Skeletal muscle tissue (tissue), 4 donors: Measurements from ENCODE around the gene SUOX. TPM values are rescaled to one million over a fixed set of nuclear protein-coding genes. Genes with fewer than 3 reads are reported as not detected.
"Not testable (repeated sequence)": the region's sequence is repeated elsewhere in the genome, so short reads cannot be mapped to it uniquely, and the experiment has no call there.

Source experiments
- H3K27ac ChIP-seq: one replicate; pipeline ENCODE4 v1.7.0; 2013; ENCODE audit warnings: mild to moderate bottlenecking, low read depth, low read length, inconsistent platforms
- H3K27me3 ChIP-seq, 3 donors: one replicate each; pipeline ENCODE4 v1.7.0; 2013; ENCODE audit warnings: low read length in 3 of 3; ENCODE audit not compliant: control insufficient read depth in 3 of 3, insufficient read depth in 3 of 3
- H3K36me3 ChIP-seq, 3 donors: one replicate each; pipeline ENCODE4 v1.7.0; 2013; ENCODE audit warnings: low read length in 3 of 3; ENCODE audit not compliant: control insufficient read depth in 3 of 3, insufficient read depth in 3 of 3
- H3K4me1 ChIP-seq, 3 donors: one replicate each; pipeline ENCODE4 v1.7.0; 2013; ENCODE audit warnings: low read length in 3 of 3, mild to moderate bottlenecking in 3 of 3; ENCODE audit not compliant: control insufficient read depth in 3 of 3, insufficient read depth in 3 of 3
- H3K4me3 ChIP-seq, 3 donors: one replicate each; pipeline ENCODE4 v1.7.0; 2013; ENCODE audit warnings: low read length in 3 of 3
- H3K9ac ChIP-seq, 3 donors: one replicate each; pipeline ENCODE4 v1.7.0; 2013; ENCODE audit warnings: low read length in 3 of 3, mild to moderate bottlenecking in 3 of 3, moderate library complexity in 2 of 3, low read depth in 1 of 3
- H3K9me3 ChIP-seq, 3 donors: one replicate each; pipeline ENCODE4 v1.7.0; 2013; ENCODE audit warnings: low read length in 3 of 3; ENCODE audit not compliant: control insufficient read depth in 3 of 3
- total RNA-seq: library from RNA; depleted of rRNA; stranded (reverse); fragments of >200 nt; gene quantifications from one replicate; pipeline ENCODE4 v1.2.3, GENCODE V29; 2014
- donor health status: Osteomylitis.

Gene SUOX
- total RNA-seq, 1 donor from 2014 or later: 7.8 TPM

GRCh38 chr12:56029666-56030293 lies 32.7 kb downstream of the SUOX start:
- H3K36me3 ChIP-seq: peaks cover 31 to 54% (median 41%) of the 10 kb centered on the region in 3 donors
- no peak overlapping the region for H3K27ac ChIP-seq
- H3K9me3 ChIP-seq: no peaks in the 10 kb centered on the region
- no peaks in the 10 kb centered on the region for H3K27me3 ChIP-seq
- no peak overlapping the region for H3K9ac ChIP-seq
- no peak overlapping the region for H3K4me3 ChIP-seq
- no peaks in the 10 kb centered on the region for H3K4me1 ChIP-seq

- H3K9me3 ChIP-seq: no peaks in the 10 kb centered on the region
- no peak overlapping the region for H3K9ac ChIP-seq
- peaks cover 34 to 61% (median 43%) of the 10 kb centered on the region in 3 donors for H3K36me3 ChIP-seq
- no peak overlapping the region for H3K4me3 ChIP-seq
- H3K27ac ChIP-seq: no peak overlapping the region
- no peaks in the 10 kb centered on the region for H3K27me3 ChIP-seq
- H3K4me1 ChIP-seq: no peaks in the 10 kb centered on the region
Observed at GRCh38 chr12:56031987-56032386, 34.9 kb downstream of the SUOX start.

- Histone ChIP-seq H3K9me3 (no peaks in the 10 kb centered on the region), H3K27ac (no peak overlapping the region), H3K4me3 (no peak overlapping the region), H3K9ac (no peak overlapping the region), H3K4me1 (peaks cover 0 to 5% (median 0%) of the 10 kb centered on the region in 3 donors), H3K36me3 (peaks cover 30 to 44% (median 34%) of the 10 kb centered on the region in 3 donors), H3K27me3 (no peaks in the 10 kb centered on the region)
Observed at GRCh38 chr12:56034586-56035332, 37.7 kb downstream of the SUOX start.

GRCh38 chr12:56037161-56037560 lies 40.1 kb downstream of the SUOX start:
- Histone ChIP-seq H3K27ac (no peak overlapping the region), H3K36me3 (peaks cover 27 to 39% (median 32%) of the 10 kb centered on the region in 3 donors), H3K4me3 (no peak overlapping the region), H3K9me3 (no peaks in the 10 kb centered on the region), H3K27me3 (no peaks in the 10 kb centered on the region), H3K4me1 (peaks cover 3 to 5% (median 4%) of the 10 kb centered on the region in 3 donors), H3K9ac (no peak overlapping the region)

- peaks cover 11 to 12% (median 11%) of the 10 kb centered on the region in 3 donors for H3K4me1 ChIP-seq
- H3K27me3 ChIP-seq: no peaks in the 10 kb centered on the region
- H3K36me3 ChIP-seq: peaks cover 21 to 29% (median 22%) of the 10 kb centered on the region in 3 donors
- no peak overlapping the region for H3K4me3 ChIP-seq
- H3K9me3 ChIP-seq: no peaks in the 10 kb centered on the region
- H3K27ac ChIP-seq: no peak overlapping the region
- no peak overlapping the region for H3K9ac ChIP-seq
Observed at GRCh38 chr12:56038022-56038655, 41.1 kb downstream of the SUOX start.

GRCh38 chr12:56040151-56040550 lies 43.1 kb downstream of the SUOX start:
- Histone ChIP-seq H3K4me3 (no peak overlapping the region), H3K27ac (no peak overlapping the region), H3K4me1 (peaks cover 12 to 19% (median 14%) of the 10 kb centered on the region in 3 donors), H3K9me3 (no peaks in the 10 kb centered on the region), H3K27me3 (no peaks in the 10 kb centered on the region), H3K36me3 (peaks cover 23 to 29% (median 27%) of the 10 kb centered on the region in 3 donors), H3K9ac (no peak overlapping the region)

GRCh38 chr12:56040963-56041551 lies 44.0 kb downstream of the SUOX start:
- Histone ChIP-seq H3K36me3 (peaks cover 19 to 31% (median 23%) of the 10 kb centered on the region in 3 donors), H3K4me1 (peaks cover 12 to 19% (median 14%) of the 10 kb centered on the region in 3 donors), H3K4me3 (peak overlapping the region; percentile 78 to 100 (median 96)), H3K27ac (peak overlapping the region; percentile 84), H3K9me3 (no peaks in the 10 kb centered on the region), H3K9ac (peak overlapping the region; percentile 26 to 73 (median 67)), H3K27me3 (no peaks in the 10 kb centered on the region)

GRCh38 chr12:56041552-56042429 lies 44.7 kb downstream of the SUOX start, which contains the start of gene RPS26:
TSS of gene RPS26 (plus strand) at chr12:56041918. CDS start at chr12:56042167, 249 bp downstream.
- peaks cover 14 to 31% (median 15%) of the 10 kb centered on the region in 3 donors for H3K36me3 ChIP-seq
- peak within 1 kb of the TSS; percentile 78 to 100 (median 96) for H3K4me3 ChIP-seq
- H3K9ac ChIP-seq: peak within 1 kb of the TSS; percentile 83 to 98 (median 98)
- peaks cover 12 to 19% (median 14%) of the 10 kb centered on the region in 3 donors for H3K4me1 ChIP-seq
- H3K9me3 ChIP-seq: no peaks in the 10 kb centered on the region
- H3K27ac ChIP-seq: peak within 1 kb of the TSS; percentile 84
- no peaks in the 10 kb centered on the region for H3K27me3 ChIP-seq

GRCh38 chr12:56042430-56042813 lies 45.3 kb downstream of the SUOX start:
- Histone ChIP-seq H3K36me3 (peaks cover 13 to 27% (median 15%) of the 10 kb centered on the region in 3 donors), H3K9ac (peak overlapping the region; percentile 83 to 98 (median 98)), H3K4me3 (peak overlapping the region; percentile 78 to 100 (median 96)), H3K4me1 (peaks cover 12 to 19% (median 14%) of the 10 kb centered on the region in 3 donors), H3K27ac (peak overlapping the region; percentile 84)
- H3K9me3 ChIP-seq, H3K27me3 ChIP-seq: not testable (repeated sequence)
